ENCODE measurements around the gene TENT5A. TPM values are rescaled to one million over a fixed set of nuclear protein-coding genes. Genes with fewer than 3 reads are reported as not detected.

Gene TENT5A
- total RNA-seq, 1 donor from 2014 or later, result 26.3 TPM

DNA sequence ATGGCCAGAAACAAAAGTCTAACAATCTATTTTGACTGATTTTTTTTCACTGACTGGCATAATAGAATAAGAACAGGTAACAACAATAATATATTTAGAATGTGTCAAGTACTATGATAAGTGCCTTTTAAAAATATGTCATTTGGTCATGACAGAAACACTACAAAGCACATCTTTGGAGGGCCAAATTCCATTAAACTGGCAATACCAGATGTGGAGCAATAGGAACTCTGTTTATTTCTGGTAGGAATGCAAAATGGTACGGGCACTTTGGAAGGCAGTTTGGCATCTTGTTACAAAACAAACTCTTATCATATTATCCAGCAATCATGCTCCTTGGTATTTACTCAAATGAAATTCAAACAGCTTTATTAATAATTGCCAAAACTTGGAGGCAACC is 39.3 kb downstream of the TENT5A start:
- DNase-seq, result no peak

DNA sequence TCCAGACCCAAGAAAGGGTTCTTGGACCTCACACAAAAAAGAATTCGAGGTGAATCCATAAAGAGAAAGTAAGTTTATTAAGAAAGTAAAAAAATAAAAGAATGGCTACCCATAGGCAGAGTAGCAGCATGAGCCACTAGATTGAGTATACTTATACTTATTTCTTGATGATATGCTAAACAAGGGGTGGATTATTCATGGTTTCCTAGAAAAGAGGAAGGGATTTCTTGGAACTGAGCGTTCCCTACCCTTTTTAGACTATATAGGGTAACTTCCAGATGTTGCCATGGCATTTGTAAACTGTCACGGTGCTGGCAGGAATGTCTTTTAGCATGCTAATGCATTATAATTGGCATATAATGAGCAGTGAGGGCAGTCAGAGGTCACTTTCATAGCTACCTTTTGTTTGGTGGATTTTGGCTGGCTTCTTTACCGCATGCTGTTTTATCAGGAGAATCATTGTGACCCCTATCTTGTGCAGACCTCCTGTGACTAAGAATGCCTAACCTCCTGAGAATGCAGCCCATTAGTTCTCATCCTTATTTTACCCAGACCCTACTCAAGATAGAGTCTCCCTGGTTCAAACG is 44.3 kb downstream of the TENT5A start:
- peak; percentile 42 for DNase-seq

DNA sequence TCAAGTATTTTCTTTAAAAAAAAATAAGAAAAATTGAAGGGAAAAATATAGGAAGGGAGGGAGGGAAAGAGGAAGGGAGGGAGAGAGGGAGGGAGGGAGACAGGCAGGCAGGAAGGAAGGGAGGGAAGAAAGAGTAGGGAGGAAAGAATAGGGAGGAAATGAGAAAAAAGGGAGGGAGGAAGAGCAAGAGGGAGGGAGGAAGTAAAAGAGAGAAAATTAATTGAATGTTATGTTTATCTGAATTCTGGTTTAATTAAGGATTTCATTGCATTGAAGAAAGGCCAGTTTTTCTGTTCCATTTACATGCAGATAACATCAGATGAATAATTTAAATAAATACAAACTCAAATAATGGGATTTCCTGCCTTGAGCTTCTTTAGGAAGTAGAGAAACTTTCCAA is 47.8 kb downstream of the TENT5A start:
- no peak for DNase-seq

DNA sequence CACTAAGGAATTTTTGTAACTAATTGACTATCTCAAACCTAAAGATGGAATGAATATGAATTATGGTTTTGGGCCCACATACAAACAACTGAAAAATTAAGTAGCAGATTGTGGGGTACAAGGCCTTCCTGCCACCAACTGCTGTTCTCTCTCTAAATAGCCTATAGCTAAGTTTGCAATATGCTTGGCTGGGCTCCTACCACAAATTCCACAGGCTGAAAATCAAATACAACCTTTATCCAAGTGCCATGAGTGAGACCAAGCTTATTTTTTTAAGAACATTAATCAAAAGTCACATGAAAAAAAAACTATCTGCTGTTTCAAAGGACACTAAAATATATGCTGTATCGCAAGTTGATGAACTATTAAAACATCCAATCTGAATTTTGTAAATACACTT is 52.1 kb downstream of the TENT5A start:
- no peak for DNase-seq

DNA sequence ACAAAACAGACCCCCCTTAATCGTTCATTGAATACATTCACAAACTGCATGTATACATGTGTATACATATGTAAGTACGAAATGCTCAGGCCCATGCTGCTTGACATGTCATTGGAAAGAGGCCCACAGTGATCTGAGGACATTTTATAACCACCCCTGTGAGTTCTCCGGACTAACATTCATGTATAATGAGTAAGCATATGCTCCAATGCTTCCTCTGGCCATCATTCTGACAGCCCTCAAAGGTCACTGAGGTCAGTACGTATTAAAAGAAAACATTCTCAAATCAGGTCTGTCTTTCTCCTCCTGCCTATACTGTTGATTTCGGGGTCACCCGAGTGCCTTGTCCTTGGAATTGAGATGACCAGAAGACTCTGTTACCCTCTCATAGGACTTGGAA is 54.9 kb downstream of the TENT5A start:
- DNase-seq, result no peak

DNA sequence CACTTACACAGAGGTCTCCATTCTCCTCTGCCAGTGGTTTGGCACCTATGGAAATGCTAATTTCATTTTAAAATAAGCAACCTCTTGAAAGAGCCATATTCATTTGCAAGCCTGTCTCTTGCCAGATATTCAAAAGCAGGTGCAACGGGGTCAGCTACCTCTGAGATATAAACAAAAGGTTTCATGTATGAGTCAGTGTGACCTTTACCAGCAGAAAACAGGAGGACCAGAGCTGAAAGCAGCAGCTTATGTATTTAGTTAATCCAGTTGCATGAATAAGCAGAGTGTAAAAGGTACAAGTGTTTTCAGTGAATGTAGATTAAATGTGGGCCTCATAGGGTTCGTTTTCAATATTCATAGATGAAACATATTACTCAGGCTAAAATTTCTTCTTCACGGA is 56.0 kb downstream of the TENT5A start:
- no peak for DNase-seq

Small RNAs within 50 kb of the gene (small RNA-seq; reads per million reads assigned to genes)
- gene AL078599.1 (ENCODE audit: low replicate concordance) (not detected), gene RF00156 (ENCODE audit: low replicate concordance) (not detected)
